Measurements from ENCODE around the gene NFASC.
A peak's percentile ranks its signal among the peaks of the same experiment; 100 is the strongest.

Gene NFASC

GRCh38 chr1:205046870-205047269, 176.2 kb downstream of the NFASC start:
- no peak for DNase-seq

GRCh38 chr1:205047764-205048231, 177.1 kb downstream of the NFASC start:
- no peak for DNase-seq

GRCh38 chr1:205048382-205048781, 177.7 kb downstream of the NFASC start:
- DNase-seq: no peak

GRCh38 chr1:205049479-205049878, 178.8 kb downstream of the NFASC start:
- no peak for DNase-seq

- DNase-seq: no peak
Measured at GRCh38 chr1:205052690-205053089, 182.0 kb downstream of the NFASC start.

GRCh38 chr1:205053296-205053695, 182.6 kb downstream of the NFASC start:
- DNase-seq: no peak

GRCh38 chr1:205054013-205054412, 183.4 kb downstream of the NFASC start:
- DNase-seq: no peak

- no peak for DNase-seq
Measured at GRCh38 chr1:205056188-205056611, 185.5 kb downstream of the NFASC start.

GRCh38 chr1:205056956-205057568, 186.4 kb downstream of the NFASC start:
- no peak for DNase-seq

GRCh38 chr1:205057808-205058575, 187.3 kb downstream of the NFASC start:
- DNase-seq: no peak

GRCh38 chr1:205058853-205059252, 188.2 kb downstream of the NFASC start:
- DNase-seq: no peak

GRCh38 chr1:205059660-205060059, 189.0 kb downstream of the NFASC start:
- no peak for DNase-seq

- DNase-seq: no peak
Measured at GRCh38 chr1:205060746-205061145, 190.1 kb downstream of the NFASC start.

- DNase-seq: no peak
Measured at GRCh38 chr1:205061227-205061626, 190.6 kb downstream of the NFASC start.

GRCh38 chr1:205061665-205062069, 191.0 kb downstream of the NFASC start:
- DNase-seq: peak; percentile 84

GRCh38 chr1:205062319-205062718, 191.7 kb downstream of the NFASC start:
- DNase-seq: no peak

GRCh38 chr1:205062895-205063294, 192.2 kb downstream of the NFASC start:
- no peak for DNase-seq

- no peak for DNase-seq
Measured at GRCh38 chr1:205064301-205064700, 193.6 kb downstream of the NFASC start.

- no peak for DNase-seq
Measured at GRCh38 chr1:205064741-205065316, 194.2 kb downstream of the NFASC start.

- DNase-seq: no peak
Measured at GRCh38 chr1:205065666-205066065, 195.0 kb downstream of the NFASC start.

GRCh38 chr1:205066141-205066818, 195.6 kb downstream of the NFASC start:
- no peak for DNase-seq

GRCh38 chr1:205067031-205067430, 196.4 kb downstream of the NFASC start:
- no peak for DNase-seq

- no peak for DNase-seq
Measured at GRCh38 chr1:205068001-205068400, 197.3 kb downstream of the NFASC start.
